Endodermal cell (in vitro differentiated cells): ENCODE data around the gene SLX4IP. TPM values are rescaled to one million over a fixed set of nuclear protein-coding genes. Genes with fewer than 3 reads are reported as not detected.

Experiments used
- DNase-seq: peaks from one replicate; pipeline ENCODE4 v3.0.0-alpha.2; 2017
- H3K27ac ChIP-seq: 2 replicates; pipeline ENCODE4 v1.5.1; 2013; ENCODE audit warnings: mild to moderate bottlenecking, low read depth, low read length, moderate library complexity
- H3K27me3 ChIP-seq: 2 replicates; pipeline ENCODE4 v1.6.1; 2013; ENCODE audit warnings: mild to moderate bottlenecking, low read length, moderate library complexity; ENCODE audit not compliant: insufficient read depth, control insufficient read depth, poor library complexity, severe bottlenecking
- H3K36me3 ChIP-seq: 2 replicates; pipeline ENCODE4 v1.7.0; 2013; ENCODE audit warnings: mild to moderate bottlenecking, low read length, moderate library complexity; ENCODE audit not compliant: control insufficient read depth, insufficient read depth
- H3K4me1 ChIP-seq: one replicate; pipeline ENCODE4 v1.7.0; 2013; ENCODE audit warnings: low read length; ENCODE audit not compliant: control insufficient read depth, insufficient read depth
- H3K4me3 ChIP-seq: 2 replicates; pipeline ENCODE4 v1.5.1; 2013; ENCODE audit warnings: mild to moderate bottlenecking, low read length, moderate library complexity
- H3K9ac ChIP-seq: 2 replicates; pipeline ENCODE4 v1.6.1; 2013; ENCODE audit warnings: mild to moderate bottlenecking, low read length, moderate library complexity; ENCODE audit not compliant: poor library complexity, severe bottlenecking; ENCODE audit errors: extremely low read depth
- H3K9me3 ChIP-seq: 2 replicates; pipeline ENCODE4 v1.6.1; 2013; ENCODE audit warnings: mild to moderate bottlenecking, low read length, moderate library complexity; ENCODE audit not compliant: control insufficient read depth
- H3K27ac Mint-ChIP-seq: 2 replicates; pipeline ENCODE4 v1.8.0; 2020; ENCODE audit warnings: mixed read lengths
- H3K27me3 Mint-ChIP-seq: 2 replicates; pipeline ENCODE4 v1.8.0; 2021; ENCODE audit warnings: mild to moderate bottlenecking, mixed read lengths; ENCODE audit not compliant: insufficient read depth
- H3K36me3 Mint-ChIP-seq: 2 replicates; pipeline ENCODE4 v1.8.0; 2020; ENCODE audit warnings: low read depth, mixed read lengths
- H3K4me1 Mint-ChIP-seq: 2 replicates; pipeline ENCODE4 v1.8.0; 2020; ENCODE audit warnings: mixed read lengths
- H3K4me3 Mint-ChIP-seq: 2 replicates; pipeline ENCODE4 v1.8.0; 2020; ENCODE audit warnings: mild to moderate bottlenecking, moderate library complexity, mixed read lengths
- H3K9me3 Mint-ChIP-seq: 2 replicates; pipeline ENCODE4 v1.8.0; 2020; ENCODE audit warnings: mild to moderate bottlenecking, mixed read lengths
- CTCF ChIP-seq: fragments of 200-600 bp; sonication (generic); conservative IDR thresholded peaks from 2 replicates; pipeline ENCODE4 v1.5.0; 2021; ENCODE audit warnings: antibody characterized with exemption, mild to moderate bottlenecking
- WGBS, 2 experiments: methylation state at CpG; one replicate each; pipeline versions ENCODE4 v1.1.5 to v1.1.7; 2013; ENCODE audit warnings: missing lambda C conversion rate in 2 of 2, mixed read lengths in 1 of 2; ENCODE audit not compliant: insufficient coverage in 1 of 2, insufficient read length in 1 of 2; 5-methylcytosine and 5-hydroxymethylcytosine counted together
- total RNA-seq, 2 donors: library from RNA; stranded (reverse); fragmentation: NEBNext Ultra II Directional in 1 of 2; extraction: Animal tissue kit (Norgen Biotek cat#: 25700) in 1 of 2; gene quantifications; 2 replicates in 1 of 2; 3 replicates in 1 of 2; pipeline ENCODE4 v1.2.1, GENCODE V29; 2021

SLX4IP gene
- total RNA-seq, 2 donors from 2014 or later: 9.2 to 9.5 TPM

- H3K9me3 Mint-ChIP-seq: no peaks in the 10 kb centered on the region
- H3K9me3 ChIP-seq: no peaks in the 10 kb centered on the region
- 77 to 91% methylated on average over 2 to 6 of the region's 6 CpGs for WGBS, 2 experiments
- H3K27ac Mint-ChIP-seq: no peak overlapping the region
- TF ChIP-seq CTCF: no peak
- H3K36me3 ChIP-seq: no peaks in the 10 kb centered on the region
- DNase-seq: no peak
- peaks cover 56% of the 10 kb centered on the region for H3K27me3 Mint-ChIP-seq
- no peak overlapping the region for H3K4me3 ChIP-seq
- H3K9ac ChIP-seq: no peak overlapping the region
- H3K4me3 Mint-ChIP-seq: no peak overlapping the region
- H3K27me3 ChIP-seq: peaks cover 60% of the 10 kb centered on the region
- peaks cover 2% of the 10 kb centered on the region for H3K4me1 ChIP-seq
- peaks cover 2% of the 10 kb centered on the region for H3K36me3 Mint-ChIP-seq
- H3K27ac ChIP-seq: no peak overlapping the region
- peaks cover 32% of the 10 kb centered on the region for H3K4me1 Mint-ChIP-seq
Measured at GRCh38 chr20:10669843-10670446, 234.8 kb downstream of the SLX4IP start.

- Histone ChIP-seq H3K27ac (peak overlapping the region; percentile 42), H3K9ac (no peak overlapping the region), H3K36me3 (no peaks in the 10 kb centered on the region), H3K4me1 (peaks cover 3% of the 10 kb centered on the region), H3K9me3 (no peaks in the 10 kb centered on the region), H3K27me3 (peaks cover 59% of the 10 kb centered on the region), H3K4me3 (peak overlapping the region; percentile 85)
- H3K4me3 Mint-ChIP-seq: peak overlapping the region; percentile 81
- H3K27ac Mint-ChIP-seq: no peak overlapping the region
- peaks cover 61% of the 10 kb centered on the region for H3K27me3 Mint-ChIP-seq
- 63 to 69% methylated on average over 14 to 18 of the region's 18 CpGs for WGBS, 2 experiments
- H3K4me1 Mint-ChIP-seq: peaks cover 31% of the 10 kb centered on the region
- peaks cover 2% of the 10 kb centered on the region for H3K36me3 Mint-ChIP-seq
- no peak for DNase-seq
- no peak for TF ChIP-seq CTCF
- H3K9me3 Mint-ChIP-seq: no peaks in the 10 kb centered on the region
Measured at GRCh38 chr20:10670501-10671220, 235.6 kb downstream of the SLX4IP start.

GRCh38 chr20:10671221-10671918 is 236.3 kb downstream of the SLX4IP start:
- DNase-seq: peak; percentile 88
- H3K9ac ChIP-seq: no peak overlapping the region
- H3K4me1 ChIP-seq: peaks cover 3% of the 10 kb centered on the region
- H3K27me3 Mint-ChIP-seq: peaks cover 59% of the 10 kb centered on the region
- no peak overlapping the region for H3K27ac Mint-ChIP-seq
- peaks cover 59% of the 10 kb centered on the region for H3K27me3 ChIP-seq
- H3K27ac ChIP-seq: peak overlapping the region; percentile 84
- H3K4me3 ChIP-seq: peak overlapping the region; percentile 85
- peak; percentile 60 for TF ChIP-seq CTCF
- peaks cover 25% of the 10 kb centered on the region for H3K4me1 Mint-ChIP-seq
- H3K36me3 Mint-ChIP-seq: peaks cover 2% of the 10 kb centered on the region
- H3K4me3 Mint-ChIP-seq: peak overlapping the region; percentile 81
- WGBS, 2 experiments: 16 to 26% methylated on average over 3 to 13 of the region's 13 CpGs
- no peaks in the 10 kb centered on the region for H3K9me3 ChIP-seq
- no peaks in the 10 kb centered on the region for H3K9me3 Mint-ChIP-seq
- H3K36me3 ChIP-seq: no peaks in the 10 kb centered on the region
